ENCODE measurements around the gene KCNC3. TPM values are rescaled to one million over a fixed set of nuclear protein-coding genes. Genes with fewer than 3 reads are reported as not detected.

KCNC3 gene
- total RNA-seq, 1 donor from 2014 or later, result 24.0 TPM

DNA sequence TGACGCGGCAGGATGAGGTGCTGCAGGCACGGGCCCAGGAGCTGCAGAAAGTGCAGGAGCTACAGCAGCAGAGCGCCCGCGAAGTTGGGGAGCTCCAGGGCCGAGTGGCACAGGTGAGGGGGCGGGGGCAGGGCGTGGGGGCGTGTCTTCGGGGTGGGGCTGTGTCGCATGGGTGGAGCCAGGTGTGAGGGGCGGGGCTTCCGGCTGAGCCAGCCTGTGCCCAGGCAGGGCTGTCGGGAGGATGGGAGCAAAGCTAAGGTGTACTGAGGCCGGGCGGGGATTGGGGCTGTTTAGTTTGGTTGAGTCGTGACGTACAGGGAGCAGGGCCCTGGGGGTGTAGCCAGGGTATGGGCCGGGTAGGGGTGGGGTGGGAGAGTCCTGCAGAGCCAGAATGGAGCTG is 62.3 kb downstream of the KCNC3 start:
- H3K27ac Mint-ChIP-seq, result no peak overlapping the region
- DNase-seq (ENCODE audit: low spot score), result no peak
- peaks cover 4% of the 10 kb centered on the region for H3K27me3 Mint-ChIP-seq (ENCODE audit: insufficient read depth)
- intact Hi-C loops (cut with micrococcal nuclease), result no loop called here
- no peaks in the 10 kb centered on the region for H3K9me3 Mint-ChIP-seq
- H3K4me1 Mint-ChIP-seq (ENCODE audit: low read depth), result no peaks in the 10 kb centered on the region
- H3K36me3 Mint-ChIP-seq (ENCODE audit: low read depth), result no peaks in the 10 kb centered on the region
- no peak overlapping the region for H3K4me3 Mint-ChIP-seq

DNA sequence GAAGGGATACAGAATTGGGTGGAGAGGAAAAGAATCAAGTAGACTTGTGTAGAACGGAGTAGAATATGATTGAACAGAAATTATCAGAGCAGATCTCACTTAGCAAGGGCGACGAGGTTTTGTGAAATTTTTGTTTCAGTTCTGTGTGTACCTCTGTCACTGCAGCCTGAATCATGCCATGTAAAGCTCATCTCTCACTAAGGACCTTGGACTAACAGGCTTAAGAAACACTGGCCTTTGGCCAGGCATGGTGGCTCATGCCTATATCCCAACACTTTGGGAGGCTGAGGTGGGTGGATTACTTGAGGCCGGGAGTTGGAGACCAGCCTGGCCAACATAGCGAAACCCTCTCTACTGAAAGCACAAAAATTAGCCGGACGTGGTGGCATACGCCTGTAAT is 63.1 kb downstream of the KCNC3 start:
- DNase-seq (ENCODE audit: low spot score), result no peak
- intact Hi-C loops (cut with micrococcal nuclease), result no loop called here
- Mint-ChIP-seq H3K4me1 (ENCODE audit: low read depth) (no peaks in the 10 kb centered on the region), H3K27me3 (ENCODE audit: insufficient read depth) (peaks cover 4% of the 10 kb centered on the region), H3K4me3 (no peak overlapping the region), H3K27ac (no peak overlapping the region), H3K9me3 (no peaks in the 10 kb centered on the region), H3K36me3 (ENCODE audit: low read depth) (no peaks in the 10 kb centered on the region)

DNA sequence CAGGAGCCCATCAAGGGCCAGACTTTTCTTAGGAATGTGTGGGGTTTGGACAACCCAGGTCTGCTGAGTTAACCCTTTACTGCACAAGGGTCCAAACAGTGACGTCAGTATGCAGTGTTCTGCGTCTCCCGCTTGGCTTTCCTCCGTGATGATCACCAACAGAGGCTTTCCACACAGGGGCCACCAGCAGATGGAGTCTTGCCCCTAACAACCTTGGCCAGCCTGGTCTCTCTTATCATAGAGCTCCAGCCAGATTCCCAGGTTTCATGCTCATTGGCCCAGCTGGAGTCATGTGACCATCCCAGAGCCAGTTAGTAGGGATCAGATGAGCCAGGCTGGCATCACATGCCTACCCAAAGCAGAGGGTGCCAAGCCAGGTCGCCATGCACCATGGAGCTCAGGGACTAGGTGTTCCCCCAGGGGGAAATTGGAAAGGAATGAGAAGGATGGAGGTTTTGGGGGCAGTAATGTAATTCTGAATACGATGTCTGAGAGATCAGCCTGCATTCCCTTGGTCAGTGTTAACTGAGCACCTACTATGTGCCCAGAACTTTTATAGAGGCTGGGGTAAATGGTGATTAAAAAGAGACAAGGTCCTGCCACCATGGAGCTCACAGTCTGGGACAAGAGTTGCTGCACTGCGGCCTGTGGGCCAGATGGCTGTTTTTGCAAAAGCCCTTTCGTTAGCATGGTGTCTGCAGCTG is 64.5 kb downstream of the KCNC3 start:
- H3K9me3 Mint-ChIP-seq, result no peaks in the 10 kb centered on the region
- intact Hi-C loops (cut with micrococcal nuclease), result no loop called here
- peaks cover 2% of the 10 kb centered on the region for H3K27me3 Mint-ChIP-seq (ENCODE audit: insufficient read depth)
- no peak overlapping the region for H3K4me3 Mint-ChIP-seq
- no peaks in the 10 kb centered on the region for H3K4me1 Mint-ChIP-seq (ENCODE audit: low read depth)
- no peak overlapping the region for H3K27ac Mint-ChIP-seq
- DNase-seq (ENCODE audit: low spot score), result no peak
- H3K36me3 Mint-ChIP-seq (ENCODE audit: low read depth), result no peaks in the 10 kb centered on the region

DNA sequence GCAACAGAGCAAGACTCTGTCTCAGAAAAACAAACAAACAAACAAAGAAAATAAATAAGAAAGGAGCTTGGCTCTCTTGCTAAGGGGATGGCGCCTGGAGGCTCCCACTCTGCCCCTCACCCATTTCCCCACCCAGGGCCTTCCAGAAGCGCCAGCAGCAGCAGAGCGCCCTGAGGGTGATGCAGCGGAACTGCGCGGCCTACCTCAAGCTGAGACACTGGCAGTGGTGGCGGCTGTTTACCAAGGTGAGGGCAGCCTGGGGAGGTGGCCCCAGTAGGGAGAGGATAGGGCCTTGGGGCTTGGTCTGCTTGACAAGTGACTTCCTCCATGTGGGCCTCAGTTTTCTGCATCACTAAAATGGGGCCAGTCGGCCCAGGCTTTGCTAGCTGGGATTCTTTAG is 66.0 kb downstream of the KCNC3 start:
- intact Hi-C loops (cut with micrococcal nuclease), result no loop called here
- Mint-ChIP-seq H3K36me3 (ENCODE audit: low read depth) (no peaks in the 10 kb centered on the region), H3K27ac (no peak overlapping the region), H3K4me1 (ENCODE audit: low read depth) (no peaks in the 10 kb centered on the region), H3K27me3 (ENCODE audit: insufficient read depth) (peaks cover 2% of the 10 kb centered on the region), H3K4me3 (no peak overlapping the region), H3K9me3 (no peaks in the 10 kb centered on the region)
- DNase-seq (ENCODE audit: low spot score), result no peak

Other genes with a start within 250 kb of the KCNC3 start
- gene IZUMO2, start 166.1 kb downstream of the KCNC3 start, total RNA-seq, result not detected in 2 replicates
- not detected in 2 replicates for gene MYH14, start 125.8 kb downstream of the KCNC3 start, total RNA-seq
- 15.8 and 16.4 TPM in 2 replicates for gene NAPSA, start 36.3 kb upstream of the KCNC3 start, total RNA-seq
- gene NR1H2, start 47.1 kb upstream of the KCNC3 start, total RNA-seq, result 84.3 and 84.8 TPM in 2 replicates
- 171 and 178 TPM in 2 replicates for gene POLD1, start 55.0 kb upstream of the KCNC3 start, total RNA-seq
- 1.3 TPM in 2 replicates for gene SPIB, start 89.6 kb upstream of the KCNC3 start, total RNA-seq
- gene MYBPC2, start 103.5 kb upstream of the KCNC3 start, total RNA-seq, result 0.22 and 0.47 TPM in 2 replicates
- 90.0 and 95.4 TPM in 2 replicates for gene EMC10, start 147.1 kb upstream of the KCNC3 start, total RNA-seq
- 0.39 and 0.88 TPM in 2 replicates for gene GARIN5A, start 147.5 kb upstream of the KCNC3 start, total RNA-seq
- 38.5 and 41.7 TPM in 2 replicates for gene JOSD2, start 181.8 kb upstream of the KCNC3 start, total RNA-seq
- gene ASPDH, start 184.5 kb upstream of the KCNC3 start, total RNA-seq, result not detected in 2 replicates
- 0.05 and 0.15 TPM in 2 replicates for gene LRRC4B, start 239.1 kb upstream of the KCNC3 start, total RNA-seq

All from activated T-helper 1 cell treated with anti-CD3 and anti-CD28 coated beads, Interleukin-12 subunit alpha, Interleukin-12 subunit beta, Interleukin-2, Interleukin-4 antibody, amounts not matched to agents 30 ng/mL and 10 ng/mL and 1 ng/mL, durations not matched to agents 14 hours and 24 hours and 36 hours (primary cell).